Keratinocyte (primary cell): ENCODE data around the gene LRRC42. TPM values are rescaled to one million over a fixed set of nuclear protein-coding genes. Genes with fewer than 3 reads are reported as not detected.

Source experiments
- DNase-seq: peaks from one replicate; pipeline ENCODE4 v3.0.0-alpha.2; 2011; ENCODE audit warnings: low read depth, missing footprints, low spot score
- FAIRE-seq: peaks from 2 replicates; lab custom pipeline; 2011; peaks lifted over from hg19 to GRCh38; lab: Jason Lieb, UNC
- H2AFZ ChIP-seq: 2 replicates; pipeline ENCODE4 v1.6.0; 2012; ENCODE audit warnings: low read length, control low read depth, inconsistent platforms; ENCODE audit not compliant: control insufficient read depth
- H3K27ac ChIP-seq: 2 replicates; pipeline ENCODE4 v1.5.1; 2011; ENCODE audit warnings: low read length; ENCODE audit not compliant: control insufficient read depth, insufficient read depth
- H3K27me3 ChIP-seq: 3 replicates; pipeline ENCODE4 v1.6.0; 2011; ENCODE audit warnings: low read length; ENCODE audit not compliant: control insufficient read depth, insufficient read depth; ENCODE audit errors: extremely low read depth
- H3K36me3 ChIP-seq, 2 experiments: 2 replicates in 1 of 2; 3 replicates in 1 of 2; pipeline ENCODE4 v1.5.1; 2011; ENCODE audit warnings: low read length in 2 of 2, mild to moderate bottlenecking in 1 of 2; ENCODE audit not compliant: control insufficient read depth in 2 of 2, insufficient read depth in 2 of 2; ENCODE audit errors: extremely low read depth in 1 of 2
- H3K4me1 ChIP-seq: 3 replicates; pipeline ENCODE4 v1.5.1; 2011; ENCODE audit warnings: low read length; ENCODE audit not compliant: control insufficient read depth, insufficient read depth; ENCODE audit errors: extremely low read depth
- H3K4me2 ChIP-seq: 3 replicates; pipeline ENCODE4 v1.6.0; 2011; ENCODE audit warnings: low read depth, low read length; ENCODE audit not compliant: control insufficient read depth, insufficient read depth; ENCODE audit errors: extremely low read depth
- H3K4me3 ChIP-seq, 3 experiments: fragments of 200-600 bp in 1 of 3; sonication (generic) in 1 of 3; 2 replicates in 2 of 3; 3 replicates in 1 of 3; pipeline ENCODE4 v1.5.1; 2011 to 2016; ENCODE audit warnings: low read length in 3 of 3, mild to moderate bottlenecking in 3 of 3, control low read depth in 2 of 3, inconsistent platforms in 1 of 3, low read depth in 1 of 3, mixed read lengths in 1 of 3, mixed run types in 1 of 3, moderate library complexity in 1 of 3; ENCODE audit not compliant: control insufficient read depth in 2 of 3, insufficient read depth in 2 of 3; ENCODE audit errors: extremely low read depth in 1 of 3
- H3K79me2 ChIP-seq: 2 replicates; pipeline ENCODE4 v1.6.0; 2012; ENCODE audit warnings: low read length; ENCODE audit not compliant: control insufficient read depth, insufficient read depth
- H3K9ac ChIP-seq: 3 replicates; pipeline ENCODE4 v1.6.0; 2011; ENCODE audit warnings: low read length; ENCODE audit not compliant: control insufficient read depth, insufficient read depth; ENCODE audit errors: extremely low read depth
- H3K9me1 ChIP-seq: 3 replicates; pipeline ENCODE4 v1.6.0; 2011; ENCODE audit warnings: low read length; ENCODE audit not compliant: control insufficient read depth, insufficient read depth; ENCODE audit errors: extremely low read depth
- H3K9me3 ChIP-seq: 2 replicates; pipeline ENCODE4 v1.5.1; 2012; ENCODE audit warnings: low read depth, low read length; ENCODE audit not compliant: control insufficient read depth
- H4K20me1 ChIP-seq: 3 replicates; pipeline ENCODE4 v1.6.0; 2011; ENCODE audit warnings: low read length; ENCODE audit not compliant: control insufficient read depth, insufficient read depth; ENCODE audit errors: extremely low read depth
- EZH2 ChIP-seq: IDR thresholded peaks from one replicate; pipeline ENCODE4 v1.6.1; 2012; ENCODE audit warnings: inconsistent platforms, mild to moderate bottlenecking, low read length, moderate library complexity
- dilution Hi-C: fragments of 300-500 bp; cut with MboI; formaldehyde crosslinking; loops from one replicate; pipeline ENCODE4 v1.7.0; 2020; ENCODE audit warnings: low sequenced_read_pairs; ENCODE audit not compliant: extremely low pct_ligation_motif_present
- polyA plus RNA-seq, 5 experiments: library from polyadenylated mRNA; depleted of rRNA in 3 of 5; stranded (reverse) in 3 of 5; stranded (forward) in 1 of 5; unstranded in 1 of 5; fragments of >200 nt; gene quantifications; 1 replicate in 1 of 5; 2 replicates in 3 of 5; 3 replicates in 1 of 5; pipeline versions ENCODE4 v1.2.1 to v1.2.3, GENCODE V29; 2011 to 2012; ENCODE audit warnings: missing spikeins in 2 of 5, low read depth in 1 of 5, low replicate concordance in 1 of 5
- TF ChIP-seq, protein P1 (sequence below), 3 experiments: IDR thresholded peaks in 1 of 3; conservative IDR thresholded peaks in 1 of 3; optimal IDR thresholded peaks in 1 of 3; 2 replicates in 2 of 3; 3 replicates in 1 of 3; pipeline versions ENCODE3 to v1.5.1; 2011; ENCODE audit warnings: low read length in 3 of 3, mild to moderate bottlenecking in 3 of 3, moderate library complexity in 2 of 3, control low read depth in 1 of 3, inconsistent platforms in 1 of 3; ENCODE audit not compliant: insufficient read depth in 2 of 3; ENCODE audit errors: extremely low read depth in 1 of 3

LRRC42 gene
- polyA plus RNA-seq, 1 donor (not counting 4 experiments of a cell fraction or from before 2014, with no cell fraction given): 61.8 TPM

GRCh38 chr1:53944469-53945182 lies 1.5 kb upstream of the LRRC42 start:
- H3K9me3 ChIP-seq: no peaks in the 10 kb centered on the region
- no peak for DNase-seq
- dilution Hi-C loops: no loop called here
- peaks cover 29% of the 10 kb centered on the region for H3K4me1 ChIP-seq
- H3K27ac ChIP-seq: peak overlapping the region; percentile 73
- peak overlapping the region; percentile 98 for H3K4me2 ChIP-seq
- peaks cover 3 to 9% of the 10 kb centered on the region in 2 experiments for H3K36me3 ChIP-seq
- H3K27me3 ChIP-seq: no peaks in the 10 kb centered on the region
- peak overlapping the region; percentile 79 to 90 (median 84) for H3K4me3 ChIP-seq
- H3K79me2 ChIP-seq: peaks cover 46% of the 10 kb centered on the region
- no peaks in the 10 kb centered on the region for H3K9me1 ChIP-seq
- peak overlapping the region; percentile 93 for H2AFZ ChIP-seq
- no peaks in the 10 kb centered on the region for H4K20me1 ChIP-seq
- no peak for FAIRE-seq
- TF ChIP-seq, protein P1, sequence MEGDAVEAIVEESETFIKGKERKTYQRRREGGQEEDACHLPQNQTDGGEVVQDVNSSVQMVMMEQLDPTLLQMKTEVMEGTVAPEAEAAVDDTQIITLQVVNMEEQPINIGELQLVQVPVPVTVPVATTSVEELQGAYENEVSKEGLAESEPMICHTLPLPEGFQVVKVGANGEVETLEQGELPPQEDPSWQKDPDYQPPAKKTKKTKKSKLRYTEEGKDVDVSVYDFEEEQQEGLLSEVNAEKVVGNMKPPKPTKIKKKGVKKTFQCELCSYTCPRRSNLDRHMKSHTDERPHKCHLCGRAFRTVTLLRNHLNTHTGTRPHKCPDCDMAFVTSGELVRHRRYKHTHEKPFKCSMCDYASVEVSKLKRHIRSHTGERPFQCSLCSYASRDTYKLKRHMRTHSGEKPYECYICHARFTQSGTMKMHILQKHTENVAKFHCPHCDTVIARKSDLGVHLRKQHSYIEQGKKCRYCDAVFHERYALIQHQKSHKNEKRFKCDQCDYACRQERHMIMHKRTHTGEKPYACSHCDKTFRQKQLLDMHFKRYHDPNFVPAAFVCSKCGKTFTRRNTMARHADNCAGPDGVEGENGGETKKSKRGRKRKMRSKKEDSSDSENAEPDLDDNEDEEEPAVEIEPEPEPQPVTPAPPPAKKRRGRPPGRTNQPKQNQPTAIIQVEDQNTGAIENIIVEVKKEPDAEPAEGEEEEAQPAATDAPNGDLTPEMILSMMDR (optimal IDR thresholded peaks at IDR 0.05 in 1 of 3, IDR thresholded peaks at IDR 0.05 in 1 of 3, conservative IDR thresholded peaks at IDR 0.05 in 1 of 3; ENCODE audit: extremely low read depth in 1 of 3, insufficient read depth in 2 of 3, low read length in 3 of 3): no peak
- TF ChIP-seq EZH2: no peak
- H3K9ac ChIP-seq: peak overlapping the region; percentile 85

- H3K9ac ChIP-seq: peak overlapping the region; percentile 85
- H3K4me1 ChIP-seq: peaks cover 29% of the 10 kb centered on the region
- H3K79me2 ChIP-seq: peaks cover 51% of the 10 kb centered on the region
- no peaks in the 10 kb centered on the region for H3K9me3 ChIP-seq
- no peaks in the 10 kb centered on the region for H3K27me3 ChIP-seq
- peak overlapping the region; percentile 98 for H3K4me2 ChIP-seq
- FAIRE-seq (no peak), DNase-seq (no peak)
- no peak for TF ChIP-seq EZH2
- TF ChIP-seq, protein P1 (optimal IDR thresholded peaks at IDR 0.05 in 1 of 3, IDR thresholded peaks at IDR 0.05 in 1 of 3, conservative IDR thresholded peaks at IDR 0.05 in 1 of 3; ENCODE audit: extremely low read depth in 1 of 3, insufficient read depth in 2 of 3, low read length in 3 of 3): no peak
- H2AFZ ChIP-seq: peak overlapping the region; percentile 93
- H3K4me3 ChIP-seq: peak overlapping the region; percentile 79 to 90 (median 84)
- peak overlapping the region; percentile 73 for H3K27ac ChIP-seq
- H4K20me1 ChIP-seq: no peaks in the 10 kb centered on the region
- dilution Hi-C loops: no loop called here
- no peaks in the 10 kb centered on the region for H3K9me1 ChIP-seq
- peaks cover 3 to 13% of the 10 kb centered on the region in 2 experiments for H3K36me3 ChIP-seq
Observed at GRCh38 chr1:53945183-53945432, 1.0 kb upstream of the LRRC42 start.
